Measurements from ENCODE around the gene THSD7A. TPM values are rescaled to one million over a fixed set of nuclear protein-coding genes. Genes with fewer than 3 reads are reported as not detected.
"Not testable (repeated sequence)": the region's sequence is repeated elsewhere in the genome, so short reads cannot be mapped to it uniquely, and the experiment has no call there.

Gene THSD7A
- total and polyA plus RNA-seq, 2 of the 8 experiments (the other 6 are each of a cell fraction or from before 2014, with no cell fraction given) = 0.44 to 1.2 TPM

GRCh38 chr7:11521964-11522499, 310.0 kb downstream of the THSD7A start:
- H3K79me2 ChIP-seq (ENCODE audit: control insufficient read depth in 1 of 2, insufficient read depth in 2 of 2, low read length in 2 of 2); H4K20me1 ChIP-seq (replicated peaks in 1 of 2; ENCODE audit: control insufficient read depth in 1 of 2, insufficient read depth in 2 of 2, low read length in 2 of 2); H3K36me3 ChIP-seq (ENCODE audit: control insufficient read depth in 2 of 4, insufficient read depth in 4 of 4, low read length in 3 of 4); H3K23ac ChIP-seq (ENCODE audit: insufficient read length); H3K27me3 ChIP-seq (replicated peaks in 1 of 4; ENCODE audit: control insufficient read depth in 3 of 4, extremely low read depth in 1 of 4, insufficient read depth in 3 of 4, low read length in 3 of 4); H2BK15ac ChIP-seq (ENCODE audit: low read length); H2AFZ ChIP-seq (ENCODE audit: low read length); H2AK5ac ChIP-seq (ENCODE audit: low read depth, low read length); H3K9me3 ChIP-seq (ENCODE audit: insufficient read depth in 2 of 2, low read depth in 1 of 2, low read length in 1 of 2); H3K56ac ChIP-seq (replicated peaks; ENCODE audit: insufficient read length, low read depth, low read length); H3K4me3 ChIP-seq (ENCODE audit: extremely low read depth in 1 of 4, insufficient read depth in 2 of 4, low read depth in 3 of 4, low read length in 4 of 4); H3K4ac ChIP-seq (replicated peaks; ENCODE audit: insufficient read length, low read depth, low read length); DNase-seq (ENCODE audit: low read depth in 1 of 2, low spot score in 2 of 2); H4K8ac ChIP-seq (ENCODE audit: extremely low read depth, insufficient read depth, low read length); H3K4me2 ChIP-seq (ENCODE audit: insufficient read depth in 1 of 2, low read depth in 2 of 2, low read length in 2 of 2); H3K79me1 ChIP-seq (ENCODE audit: low read depth, low read length); H2BK12ac ChIP-seq (ENCODE audit: low read depth, low read length); H4K91ac ChIP-seq (replicated peaks; ENCODE audit: insufficient read length, low read length); H3K14ac ChIP-seq (ENCODE audit: insufficient read length); H2BK120ac ChIP-seq (replicated peaks; ENCODE audit: low read depth, low read length); H3K23me2 ChIP-seq (ENCODE audit: low read depth, low read length); CTCF ChIA-PET (ENCODE audit: partially characterized antibody); H3K4me1 ChIP-seq (replicated peaks in 1 of 4; ENCODE audit: control insufficient read depth in 3 of 4, insufficient read depth in 4 of 4, low read length in 3 of 4); H2BK20ac ChIP-seq (ENCODE audit: low read length); H2BK5ac ChIP-seq (ENCODE audit: low read depth, low read length); FAIRE-seq; POLR2A ChIA-PET (ENCODE audit: partially characterized antibody); H3K18ac ChIP-seq (ENCODE audit: extremely low read depth, low read length); H3K9ac ChIP-seq (replicated peaks in 1 of 4; ENCODE audit: extremely low read depth in 1 of 4, low read depth in 3 of 4, low read length in 3 of 4); H4K5ac ChIP-seq (ENCODE audit: insufficient read length, low read depth, low read length); H3K27ac ChIP-seq (ENCODE audit: low read depth, low read length): not testable (repeated sequence)
- WGBS, 2 experiments (ENCODE audit: extremely low coverage in 1 of 2, insufficient coverage in 1 of 2, insufficient read length in 1 of 2, insufficient replicate concordance in 2 of 2, low coverage in 1 of 2, low lambda C conversion rate in 2 of 2, missing lambda C conversion rate in 1 of 2) = 71% methylated on average over 2 of the region's 2 CpGs; no CpG with 5 or more reads in 1 of the 2 experiments

Measured in H1 (cell line).